SH-SY5Y (cell line): ENCODE results near the gene UBXN10.

Experiments used
- GATA2 ChIP-seq: IDR thresholded peaks from 2 replicates; pipeline ENCODE4 v1.6.1; 2011; ENCODE audit warnings: mild to moderate bottlenecking, low read depth, low read length
- GATA3 ChIP-seq: IDR thresholded peaks from 2 replicates; pipeline ENCODE4 v1.6.1; 2011; ENCODE audit warnings: low read depth, mild to moderate bottlenecking, low read length, moderate library complexity

DNA sequence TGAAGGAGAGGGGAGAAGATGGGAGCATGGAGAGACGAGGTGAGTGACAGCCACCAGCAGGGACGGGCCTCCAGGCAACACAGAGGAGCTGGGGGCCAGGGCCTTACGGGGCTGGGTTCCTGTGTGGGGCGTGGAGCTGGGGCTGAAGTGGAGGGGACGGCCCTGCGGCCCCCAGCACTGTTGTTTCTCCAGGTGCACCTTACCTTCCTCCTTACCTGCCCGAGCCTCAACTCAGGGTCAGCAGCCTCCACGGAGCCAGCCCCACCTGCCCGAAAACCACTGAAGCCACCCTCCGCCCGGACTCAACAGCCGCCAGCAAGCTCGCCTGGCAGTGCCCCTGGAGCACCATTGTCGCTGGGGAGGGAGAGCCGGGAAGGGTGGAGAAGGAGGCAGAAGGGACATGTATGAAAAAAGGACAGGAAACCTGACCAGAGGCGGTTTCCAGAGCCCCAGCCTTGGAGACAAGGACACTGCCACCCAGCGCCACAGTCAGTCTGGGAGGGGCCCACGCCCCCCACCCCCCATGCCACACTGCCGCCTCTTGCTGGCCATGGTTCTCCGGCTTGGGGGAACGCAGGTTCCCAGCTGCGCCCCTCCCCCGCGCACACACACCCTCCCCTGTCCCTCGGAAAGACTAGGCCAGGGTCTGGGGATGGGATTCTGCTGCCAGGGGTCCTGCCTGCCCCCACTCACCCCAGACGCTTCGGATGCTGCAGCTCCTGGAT is 36.1 kb upstream of the UBXN10 start:
- TF ChIP-seq GATA2 (no peak), GATA3 (no peak)
